ENCODE results near the gene NR6A1. TPM values are rescaled to one million over a fixed set of nuclear protein-coding genes. Genes with fewer than 3 reads are reported as not detected.

Gene NR6A1
- total RNA-seq, 6 donors from 2014 or later: 4.2 to 34.6 (median 8.2) TPM

GRCh38 chr9:124504530-124505005 lies 266.5 kb downstream of the NR6A1 start:
- Histone ChIP-seq H3K4me3 (peak overlapping the region in 3 of 4 donors; percentile 18 to 39 (median 30)), H3K27me3 (peaks cover 0 to 45% (median 29%) of the 10 kb centered on the region in 4 donors), H3K4me1 (peaks cover 10 to 23% (median 16%) of the 10 kb centered on the region in 4 donors), H3K27ac (no peak overlapping the region), H3K9me3 (no peaks in the 10 kb centered on the region), H3K36me3 (no peaks in the 10 kb centered on the region)
- DNase-seq (peak in 1 of 2 donors; percentile 71), ATAC-seq (ENCODE audit: low FRiP score in 2 of 2) (no peak)
- 2% methylated on average over 21 of the region's 81 CpGs; no CpG with 5 or more reads in 1 of the 2 donors for WGBS, 2 donors
- no peak for TF ChIP-seq POLR2A (IDR thresholded peaks at IDR 0.05)
- TF ChIP-seq EP300 (IDR thresholded peaks at IDR 0.05): no peak
- TF ChIP-seq POLR2AphosphoS5 (IDR thresholded peaks at IDR 0.05): no peak
- no peak for TF ChIP-seq CTCF (IDR thresholded peaks at IDR 0.05)

GRCh38 chr9:124503713-124504529 lies 267.2 kb downstream of the NR6A1 start:
- no peaks in the 10 kb centered on the region for H3K9me3 ChIP-seq
- ATAC-seq (ENCODE audit: low FRiP score in 2 of 2) (no peak), DNase-seq (peak in 1 of 2 donors; percentile 78)
- H3K4me1 ChIP-seq: peaks cover 10 to 23% (median 16%) of the 10 kb centered on the region in 4 donors
- H3K27ac ChIP-seq: no peak overlapping the region
- H3K27me3 ChIP-seq: peaks cover 0 to 45% (median 29%) of the 10 kb centered on the region in 4 donors
- peak overlapping the region in 3 of 4 donors; percentile 18 to 39 (median 30) for H3K4me3 ChIP-seq
- no peaks in the 10 kb centered on the region for H3K36me3 ChIP-seq
- WGBS, 2 donors: 3 to 7% methylated on average over 45 to 71 of the region's 76 CpGs
- TF ChIP-seq POLR2AphosphoS5 (IDR thresholded peaks at IDR 0.05): no peak
- TF ChIP-seq EP300 (IDR thresholded peaks at IDR 0.05): no peak
- TF ChIP-seq POLR2A (IDR thresholded peaks at IDR 0.05): no peak
- no peak for TF ChIP-seq CTCF (IDR thresholded peaks at IDR 0.05)

- ATAC-seq (ENCODE audit: low FRiP score in 2 of 2): no peak
- Histone ChIP-seq H3K9me3 (no peaks in the 10 kb centered on the region), H3K27me3 (peaks cover 0 to 45% (median 29%) of the 10 kb centered on the region in 4 donors), H3K27ac (no peak overlapping the region), H3K4me1 (peaks cover 10 to 23% (median 16%) of the 10 kb centered on the region in 4 donors), H3K4me3 (peak overlapping the region in 1 of 4 donors; percentile 3), H3K36me3 (no peaks in the 10 kb centered on the region)
- WGBS, 2 donors: 33 to 40% methylated on average over 1 to 17 of the region's 96 CpGs
- TF ChIP-seq POLR2A (IDR thresholded peaks at IDR 0.05) (no peak), EP300 (IDR thresholded peaks at IDR 0.05) (no peak), CTCF (IDR thresholded peaks at IDR 0.05) (no peak), POLR2AphosphoS5 (IDR thresholded peaks at IDR 0.05) (no peak)
- peak in 1 of 2 donors; percentile 75 for DNase-seq
Measured at GRCh38 chr9:124502711-124503702, 268.1 kb downstream of the NR6A1 start.

- Histone ChIP-seq H3K9me3 (no peaks in the 10 kb centered on the region), H3K27me3 (peaks cover 0 to 45% (median 29%) of the 10 kb centered on the region in 4 donors), H3K4me1 (peaks cover 10 to 23% (median 16%) of the 10 kb centered on the region in 4 donors), H3K36me3 (no peaks in the 10 kb centered on the region), H3K27ac (no peak overlapping the region), H3K4me3 (no peak overlapping the region)
- ATAC-seq (ENCODE audit: low FRiP score in 2 of 2) (no peak), DNase-seq (no peak)
- TF ChIP-seq POLR2AphosphoS5 (IDR thresholded peaks at IDR 0.05) (no peak), EP300 (IDR thresholded peaks at IDR 0.05) (no peak), POLR2A (IDR thresholded peaks at IDR 0.05) (no peak), CTCF (IDR thresholded peaks at IDR 0.05) (no peak)
- 73 to 74% methylated on average over 9 to 11 of the region's 11 CpGs for WGBS, 2 donors
Measured at GRCh38 chr9:124501771-124502320, 269.3 kb downstream of the NR6A1 start.
